Ascending aorta (tissue), 2 donors: ENCODE results near the gene RBM26. TPM values are rescaled to one million over a fixed set of nuclear protein-coding genes. Genes with fewer than 3 reads are reported as not detected.
A peak's percentile ranks its signal among the peaks of the same experiment; 100 is the strongest.

Source experiments
- DNase-seq, 2 donors: peaks; one replicate each; pipeline ENCODE4 v3.0.0-alpha.2; 2019; ENCODE audit warnings: low spot score in 2 of 2
- H3K27ac ChIP-seq, 2 donors: fragments of 200-600 bp; sonication (generic); one replicate each; pipeline ENCODE4 v1.5.1; 2016 to 2017; ENCODE audit warnings: mild to moderate bottlenecking in 1 of 2
- H3K27me3 ChIP-seq: fragments of 200-600 bp; sonication (generic); one replicate; pipeline ENCODE4 v1.5.1; 2017
- H3K36me3 ChIP-seq, 2 donors: fragments of 200-600 bp; sonication (generic); one replicate each; pipeline ENCODE4 v1.5.1; 2016
- H3K4me1 ChIP-seq, 2 donors: fragments of 200-600 bp; sonication (generic); one replicate each; pipeline ENCODE4 v1.5.1; 2016 to 2017; ENCODE audit warnings: mild to moderate bottlenecking in 1 of 2
- H3K4me3 ChIP-seq, 2 donors: fragments of 200-600 bp; sonication (generic); one replicate each; pipeline ENCODE4 v1.5.1; 2016 to 2017; ENCODE audit warnings: mild to moderate bottlenecking in 1 of 2
- H3K9me3 ChIP-seq, 2 donors: fragments of 200-600 bp; sonication (generic); one replicate each; pipeline ENCODE4 v1.5.1; 2016
- CTCF ChIP-seq, 3 experiments: fragments of 200-600 bp in 2 of 3; fragments of 450-650 bp in 1 of 3; sonication (generic) in 2 of 3; IDR thresholded peaks; one replicate each; pipeline ENCODE4 v1.5.1; 2016 to 2019; ENCODE audit warnings: antibody characterized with exemption in 3 of 3, mild to moderate bottlenecking in 1 of 3, moderate library complexity in 1 of 3
- intact Hi-C: fragments of 100-400 bp; cut with DNase I; formaldehyde crosslinking; loops from one replicate; pipeline ENCODE4 v1.15.1; 2023
- total RNA-seq: library from RNA; depleted of rRNA; stranded (reverse); fragments of >200 nt; gene quantifications from one replicate; pipeline ENCODE4 v1.1.0, GENCODE V29; 2016

The RBM26 gene
- total RNA-seq, 1 donor from 2014 or later = 12.8 TPM

- H3K4me1 ChIP-seq = peaks cover 0 to 2% of the 10 kb centered on the region in 2 donors
- H3K4me3 ChIP-seq = no peak overlapping the region
- intact Hi-C loops = no loop called here
- no peak for DNase-seq
- no peaks in the 10 kb centered on the region for H3K27me3 ChIP-seq
- H3K27ac ChIP-seq = peak overlapping the region in 1 of 2 donors; percentile 2
- no peak for TF ChIP-seq CTCF (IDR thresholded peaks at IDR 0.05)
- no peaks in the 10 kb centered on the region for H3K36me3 ChIP-seq
- H3K9me3 ChIP-seq = no peaks in the 10 kb centered on the region
Measured at GRCh38 chr13:79386125-79386826, 19.8 kb downstream of the RBM26 start.

DNA sequence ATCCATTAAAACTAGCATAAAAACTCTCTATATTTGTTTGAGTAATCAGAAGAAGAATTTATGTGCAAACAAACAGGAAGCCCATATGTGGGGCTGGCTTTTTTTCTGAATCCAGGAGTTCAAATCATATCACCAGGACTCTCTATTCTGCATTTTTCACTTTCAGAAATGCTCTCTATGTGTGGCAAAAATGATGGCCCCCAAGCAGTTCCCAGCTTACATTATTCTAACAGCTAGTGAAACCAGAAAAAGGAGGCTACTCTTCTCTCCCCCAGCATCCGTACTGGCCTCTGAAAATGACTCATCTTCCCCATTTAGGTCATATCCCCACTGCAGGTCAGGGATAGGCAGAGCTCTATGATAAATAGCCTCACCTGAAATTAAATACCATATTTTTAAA, 20.4 kb downstream of the RBM26 start:
- H3K4me1 ChIP-seq = peaks cover 0 to 2% of the 10 kb centered on the region in 2 donors
- H3K27ac ChIP-seq = no peak overlapping the region
- H3K4me3 ChIP-seq = no peak overlapping the region
- no peak for DNase-seq
- TF ChIP-seq CTCF (IDR thresholded peaks at IDR 0.05) = no peak
- H3K36me3 ChIP-seq = no peaks in the 10 kb centered on the region
- H3K9me3 ChIP-seq = no peaks in the 10 kb centered on the region
- no peaks in the 10 kb centered on the region for H3K27me3 ChIP-seq
- intact Hi-C loops = no loop called here

GRCh38 chr13:79384022-79384610, 21.9 kb downstream of the RBM26 start:
- intact Hi-C loops = no loop called here
- no peaks in the 10 kb centered on the region for H3K27me3 ChIP-seq
- H3K36me3 ChIP-seq = no peaks in the 10 kb centered on the region
- TF ChIP-seq CTCF (IDR thresholded peaks at IDR 0.05) = no peak
- no peak overlapping the region for H3K27ac ChIP-seq
- no peak for DNase-seq
- H3K9me3 ChIP-seq = no peaks in the 10 kb centered on the region
- no peak overlapping the region for H3K4me3 ChIP-seq
- H3K4me1 ChIP-seq = peaks cover 0 to 2% of the 10 kb centered on the region in 2 donors

DNA sequence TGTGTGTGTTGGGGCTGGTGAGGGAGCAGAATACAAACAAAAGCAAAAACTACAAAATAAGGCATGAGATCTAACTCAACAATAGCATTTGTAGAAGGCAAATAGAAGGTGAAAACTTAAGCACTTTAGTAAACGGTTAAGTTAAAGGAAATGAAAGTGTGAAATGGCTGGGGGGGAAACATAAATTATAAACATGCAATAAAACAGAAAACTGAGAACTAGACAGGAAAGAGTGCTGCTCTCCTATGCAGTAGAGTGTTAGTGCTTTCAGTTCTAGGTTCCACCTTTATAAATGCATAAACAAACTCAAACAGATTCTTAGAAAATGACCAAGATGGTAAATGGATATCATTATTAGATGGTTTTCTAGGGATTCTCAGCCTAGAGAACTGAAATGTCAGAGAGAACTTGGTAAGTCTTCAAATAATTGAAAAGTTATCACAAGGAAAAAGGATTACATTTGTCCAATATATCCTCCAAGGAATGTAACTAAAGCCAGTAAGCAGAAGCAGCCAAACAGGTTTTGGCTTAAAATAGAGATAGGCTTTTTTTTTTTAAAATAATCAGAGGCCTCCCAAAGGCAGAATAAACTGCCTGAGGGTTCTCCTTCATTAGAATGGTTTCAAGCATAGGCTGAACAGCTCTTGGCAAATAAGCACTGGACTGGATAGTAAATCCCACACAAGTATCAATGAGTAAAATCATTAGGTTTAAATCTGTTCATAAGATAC, 23.3 kb downstream of the RBM26 start:
- H3K4me3 ChIP-seq = no peak overlapping the region
- intact Hi-C loops = no loop called here
- peaks cover 0 to 2% of the 10 kb centered on the region in 2 donors for H3K4me1 ChIP-seq
- no peaks in the 10 kb centered on the region for H3K9me3 ChIP-seq
- DNase-seq = no peak
- no peaks in the 10 kb centered on the region for H3K27me3 ChIP-seq
- peaks cover 6 to 9% of the 10 kb centered on the region in 2 donors for H3K36me3 ChIP-seq
- TF ChIP-seq CTCF (IDR thresholded peaks at IDR 0.05) = no peak
- H3K27ac ChIP-seq = no peak overlapping the region

DNA sequence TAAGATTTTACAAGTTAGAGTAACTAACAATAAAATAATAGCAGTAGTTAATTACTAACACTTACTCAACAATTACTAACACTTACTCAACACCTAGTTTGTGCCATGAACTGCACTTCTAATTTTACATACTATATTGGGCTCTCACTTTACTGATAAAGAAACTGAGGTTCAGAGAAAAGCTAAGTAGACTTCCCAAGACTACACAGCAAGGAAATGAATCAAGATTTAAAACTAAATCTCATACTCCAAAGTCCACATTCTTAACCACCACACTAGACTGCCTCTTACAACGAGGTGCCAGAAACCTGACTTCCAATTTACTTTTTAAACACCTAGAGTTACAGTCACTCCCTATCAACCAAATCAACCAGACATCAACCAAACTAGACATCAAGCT, 25.1 kb downstream of the RBM26 start:
- Histone ChIP-seq H3K27me3 (no peaks in the 10 kb centered on the region), H3K9me3 (no peaks in the 10 kb centered on the region), H3K27ac (no peak overlapping the region), H3K4me3 (no peak overlapping the region), H3K4me1 (no peaks in the 10 kb centered on the region), H3K36me3 (peaks cover 22 to 26% of the 10 kb centered on the region in 2 donors)
- intact Hi-C loops = no loop called here
- no peak for DNase-seq
- no peak for TF ChIP-seq CTCF (IDR thresholded peaks at IDR 0.05)
